Stimulated activated CD8-positive, alpha-beta memory T cell treated with anti-CD3 and anti-CD28 coated beads, Interleukin-2, amount 100 ng/mL, for 48 hours (primary cell): Measurements from ENCODE around the gene BMPR2.
"Not testable (repeated sequence)": the region's sequence is repeated elsewhere in the genome, so short reads cannot be mapped to it uniquely, and the experiment has no call there.

Experiments
- DNase-seq, 2 donors: peaks; one replicate each; pipeline ENCODE4 v3.0.0-alpha.2; 2020; ENCODE audit warnings: low read depth in 2 of 2

The BMPR2 gene

GRCh38 chr2:202375609-202376408 is at the start of gene BMPR2:
Gene BMPR2, plus strand, starts transcription at chr2:202376327. Its CDS starts 1,148 bp downstream, at chr2:202377475.
- DNase-seq: peak; percentile 77 to 79

GRCh38 chr2:202327858-202328257 is 48.3 kb upstream of the BMPR2 start:
- no peak for DNase-seq

- DNase-seq: no peak
These were observed 40.2 kb upstream of the BMPR2 start for GRCh38 chr2:202335791-202336467.

- DNase-seq: no peak
These were observed 39.0 kb upstream of the BMPR2 start for GRCh38 chr2:202337151-202337550.

GRCh38 chr2:202337706-202338346 is 38.3 kb upstream of the BMPR2 start:
- DNase-seq: no peak

GRCh38 chr2:202339071-202339870 is 36.9 kb upstream of the BMPR2 start:
- no peak for DNase-seq

- no peak for DNase-seq
These were observed 31.9 kb upstream of the BMPR2 start for GRCh38 chr2:202344178-202344577.

GRCh38 chr2:202346180-202346579 is 29.9 kb upstream of the BMPR2 start:
- no peak for DNase-seq

GRCh38 chr2:202353430-202353829 is 22.7 kb upstream of the BMPR2 start:
- DNase-seq: no peak

GRCh38 chr2:202355993-202356505 is 20.1 kb upstream of the BMPR2 start:
- no peak for DNase-seq

- DNase-seq: not testable (repeated sequence)
These were observed 17.2 kb upstream of the BMPR2 start for GRCh38 chr2:202358924-202359323.

GRCh38 chr2:202360646-202361045 is 15.5 kb upstream of the BMPR2 start:
- no peak for DNase-seq

GRCh38 chr2:202361108-202361507 is 15.0 kb upstream of the BMPR2 start:
- DNase-seq: no peak

- no peak for DNase-seq
These were observed 2.6 kb upstream of the BMPR2 start for GRCh38 chr2:202373490-202373889.

GRCh38 chr2:202374383-202374782 is 1.7 kb upstream of the BMPR2 start:
- DNase-seq: not testable (repeated sequence)

- DNase-seq: peak; percentile 35 to 43
These were observed 1.0 kb upstream of the BMPR2 start for GRCh38 chr2:202375033-202375608.

- peak in 1 of 2 donors; percentile 21 for DNase-seq
These were observed 506 bp downstream of the BMPR2 start for GRCh38 chr2:202376460-202377206.

- peak in 1 of 2 donors; percentile 7 for DNase-seq
These were observed 1.2 kb downstream of the BMPR2 start for GRCh38 chr2:202377207-202377761.

GRCh38 chr2:202378001-202378400 is 1.9 kb downstream of the BMPR2 start:
- DNase-seq: no peak
